ENCODE results near the gene EPAS1.

The EPAS1 gene

DNA sequence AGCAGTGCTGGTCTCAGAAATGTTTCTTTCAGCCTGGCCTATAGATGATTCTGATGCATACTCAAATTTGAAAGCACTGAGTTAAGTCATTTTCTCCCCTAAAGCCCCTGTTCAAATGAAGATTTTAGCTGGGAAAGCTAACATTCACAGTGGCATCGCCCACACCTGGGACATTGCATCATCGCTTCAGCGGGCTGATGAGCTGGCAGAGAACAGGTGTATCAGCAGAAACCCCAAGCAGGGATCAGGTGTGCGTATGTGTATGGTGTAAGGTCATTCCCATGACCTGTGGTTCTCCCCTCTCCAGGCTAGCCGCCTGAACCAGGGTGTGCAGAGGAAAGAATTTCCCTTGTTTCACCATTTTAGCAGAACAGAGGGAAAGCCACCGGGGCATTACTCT is 56.3 kb downstream of the EPAS1 start:
- no peak for TF ChIP-seq CTCF (IDR thresholded peaks at IDR 0.05; ENCODE audit: poor library complexity, severe bottlenecking)
- Histone ChIP-seq H3K9me3 (ENCODE audit: severe bottlenecking) (no peaks in the 10 kb centered on the region), H3K27ac (ENCODE audit: poor library complexity, severe bottlenecking) (no peak overlapping the region), H3K27me3 (ENCODE audit: insufficient read depth, poor library complexity, severe bottlenecking) (no peaks in the 10 kb centered on the region), H3K36me3 (ENCODE audit: low read depth) (peaks cover 96% of the 10 kb centered on the region), H3K4me1 (ENCODE audit: insufficient read depth, poor library complexity, severe bottlenecking) (no peaks in the 10 kb centered on the region), H3K4me3 (ENCODE audit: severe bottlenecking) (no peak overlapping the region)
- ATAC-seq (ENCODE audit: low read depth) (no peak), DNase-seq (ENCODE audit: low spot score) (no peak)

DNA sequence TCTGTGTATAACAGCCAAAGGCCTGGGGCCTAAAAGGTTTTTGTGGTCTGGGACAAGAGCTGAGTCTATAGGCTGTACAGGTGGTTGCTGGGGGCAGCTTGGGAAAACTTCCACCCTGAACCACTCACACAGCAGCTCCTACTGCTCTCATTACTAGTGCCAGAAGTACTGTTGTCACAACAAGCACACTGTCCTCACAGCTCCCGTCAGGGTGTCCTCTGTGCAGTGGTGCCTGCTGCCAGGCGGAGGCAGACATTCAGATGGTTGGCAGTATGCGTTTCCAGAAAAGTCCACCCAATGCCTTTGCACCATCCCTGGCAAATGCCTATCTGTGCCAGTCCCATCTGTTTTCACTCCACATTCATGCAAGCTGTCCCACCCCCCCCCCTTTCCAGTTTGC is 58.5 kb downstream of the EPAS1 start:
- DNase-seq (ENCODE audit: low spot score), result no peak
- H3K36me3 ChIP-seq (ENCODE audit: low read depth), result peaks cover 93% of the 10 kb centered on the region
- H3K27ac ChIP-seq (ENCODE audit: poor library complexity, severe bottlenecking), result no peak overlapping the region
- H3K4me1 ChIP-seq (ENCODE audit: insufficient read depth, poor library complexity, severe bottlenecking), result no peaks in the 10 kb centered on the region
- no peaks in the 10 kb centered on the region for H3K9me3 ChIP-seq (ENCODE audit: severe bottlenecking)
- H3K27me3 ChIP-seq (ENCODE audit: insufficient read depth, poor library complexity, severe bottlenecking), result no peaks in the 10 kb centered on the region
- no peak for TF ChIP-seq CTCF (IDR thresholded peaks at IDR 0.05; ENCODE audit: poor library complexity, severe bottlenecking)
- ATAC-seq (ENCODE audit: low read depth), result no peak
- no peak overlapping the region for H3K4me3 ChIP-seq (ENCODE audit: severe bottlenecking)

GRCh38 chr2:46356991-46357390 is 59.8 kb downstream of the EPAS1 start:
- DNase-seq (ENCODE audit: low spot score) (no peak), ATAC-seq (ENCODE audit: low read depth) (no peak)
- H3K4me1 ChIP-seq (ENCODE audit: insufficient read depth, poor library complexity, severe bottlenecking), result no peaks in the 10 kb centered on the region
- peaks cover 93% of the 10 kb centered on the region for H3K36me3 ChIP-seq (ENCODE audit: low read depth)
- TF ChIP-seq CTCF (IDR thresholded peaks at IDR 0.05; ENCODE audit: poor library complexity, severe bottlenecking), result no peak
- H3K9me3 ChIP-seq (ENCODE audit: severe bottlenecking), result no peaks in the 10 kb centered on the region
- H3K27me3 ChIP-seq (ENCODE audit: insufficient read depth, poor library complexity, severe bottlenecking), result no peaks in the 10 kb centered on the region
- no peak overlapping the region for H3K4me3 ChIP-seq (ENCODE audit: severe bottlenecking)
- H3K27ac ChIP-seq (ENCODE audit: poor library complexity, severe bottlenecking), result no peak overlapping the region

DNA sequence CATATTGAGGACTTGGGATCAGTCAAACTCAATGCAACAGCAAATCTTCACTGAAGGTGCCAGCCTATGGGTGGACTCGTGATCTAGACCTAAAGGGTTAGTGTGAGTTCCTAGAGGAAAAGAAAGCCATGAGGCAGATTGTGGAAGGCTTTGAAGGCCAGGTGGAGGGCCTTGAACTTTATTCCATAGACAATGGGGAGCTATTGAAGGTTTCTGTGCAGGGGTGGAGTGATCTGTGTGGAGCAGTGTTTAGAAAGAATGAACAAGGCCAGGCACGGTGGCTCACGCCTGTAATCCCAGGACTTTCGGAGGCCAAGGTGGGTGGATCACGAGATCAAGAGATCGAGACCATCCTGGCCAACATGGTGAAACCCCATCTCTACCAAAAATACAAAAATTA is 61.5 kb downstream of the EPAS1 start:
- peaks cover 88% of the 10 kb centered on the region for H3K36me3 ChIP-seq (ENCODE audit: low read depth)
- no peak overlapping the region for H3K27ac ChIP-seq (ENCODE audit: poor library complexity, severe bottlenecking)
- H3K4me1 ChIP-seq (ENCODE audit: insufficient read depth, poor library complexity, severe bottlenecking), result no peaks in the 10 kb centered on the region
- DNase-seq (ENCODE audit: low spot score) (no peak), ATAC-seq (ENCODE audit: low read depth) (no peak)
- no peaks in the 10 kb centered on the region for H3K27me3 ChIP-seq (ENCODE audit: insufficient read depth, poor library complexity, severe bottlenecking)
- no peaks in the 10 kb centered on the region for H3K9me3 ChIP-seq (ENCODE audit: severe bottlenecking)
- no peak overlapping the region for H3K4me3 ChIP-seq (ENCODE audit: severe bottlenecking)
- TF ChIP-seq CTCF (IDR thresholded peaks at IDR 0.05; ENCODE audit: poor library complexity, severe bottlenecking), result no peak

GRCh38 chr2:46360303-46360702 is 63.1 kb downstream of the EPAS1 start:
- ATAC-seq (ENCODE audit: low read depth), result no peak
- no peak for DNase-seq (ENCODE audit: low spot score)
- Histone ChIP-seq H3K9me3 (ENCODE audit: severe bottlenecking) (no peaks in the 10 kb centered on the region), H3K36me3 (ENCODE audit: low read depth) (peaks cover 91% of the 10 kb centered on the region), H3K4me1 (ENCODE audit: insufficient read depth, poor library complexity, severe bottlenecking) (no peaks in the 10 kb centered on the region), H3K27ac (ENCODE audit: poor library complexity, severe bottlenecking) (no peak overlapping the region), H3K27me3 (ENCODE audit: insufficient read depth, poor library complexity, severe bottlenecking) (no peaks in the 10 kb centered on the region), H3K4me3 (ENCODE audit: severe bottlenecking) (no peak overlapping the region)
- no peak for TF ChIP-seq CTCF (IDR thresholded peaks at IDR 0.05; ENCODE audit: poor library complexity, severe bottlenecking)

Measured in RWPE2 (cell line).